Measurements from ENCODE around the gene APOL1.

- no peak for TF ChIP-seq POLR2A (IDR thresholded peaks at IDR 0.05)
- no peak for TF ChIP-seq CTCF (IDR thresholded peaks at IDR 0.05)
Measured at GRCh38 chr22:36246718-36247117, 6.2 kb upstream of the APOL1 start.
